GM10847 (cell line): ENCODE measurements around the gene KNDC1.

Experiments used
- POLR2A ChIP-seq: IDR thresholded peaks from 2 replicates; pipeline ENCODE4 v1.6.1; 2011; ENCODE audit not compliant: insufficient read length; ENCODE audit errors: extremely low read depth

The KNDC1 gene

DNA sequence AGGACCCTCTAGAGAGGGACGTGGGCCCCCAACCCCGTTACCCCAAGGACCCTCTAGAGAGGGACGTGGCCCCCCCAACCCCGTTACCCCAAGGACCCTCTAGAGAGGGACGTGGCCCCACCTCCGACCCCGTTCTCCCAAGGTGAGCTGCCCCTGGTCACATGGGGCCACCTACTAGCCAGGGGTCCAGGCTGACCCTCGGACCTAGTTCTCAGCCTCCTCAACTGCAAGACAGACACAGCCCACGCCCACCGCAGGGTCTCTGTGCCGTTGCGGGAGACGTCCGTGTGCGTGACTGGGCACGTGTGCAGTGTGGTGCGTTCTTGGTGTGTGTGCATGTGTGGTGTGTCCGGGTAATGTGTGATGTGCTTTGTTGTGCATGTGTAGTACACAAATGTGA lies 48.4 kb downstream of the KNDC1 start:
- no peak for TF ChIP-seq POLR2A

GRCh38 chr10:133209117-133209516 lies 49.1 kb downstream of the KNDC1 start:
- TF ChIP-seq POLR2A, result no peak

DNA sequence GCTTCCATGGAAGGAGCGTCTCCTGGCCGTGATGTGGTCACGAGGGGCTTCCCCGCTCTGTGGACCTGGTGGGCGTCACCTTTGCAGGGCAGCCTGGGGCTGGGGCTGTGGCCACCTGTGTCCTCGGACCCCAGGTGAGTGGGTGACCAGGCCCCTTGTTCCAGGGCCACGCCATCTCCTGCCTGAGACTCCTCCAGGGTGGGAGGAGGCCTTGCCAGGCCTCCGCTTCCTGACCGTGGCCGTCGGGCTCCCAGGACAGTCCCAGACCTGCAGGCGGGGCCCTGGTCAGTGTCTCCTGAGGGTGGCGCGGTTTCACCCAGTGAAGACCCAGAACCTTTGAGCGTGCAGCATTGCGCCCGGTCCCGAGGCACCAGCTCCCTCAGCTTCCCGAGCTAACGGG lies 49.6 kb downstream of the KNDC1 start:
- TF ChIP-seq POLR2A, result no peak

GRCh38 chr10:133210398-133211140 lies 50.5 kb downstream of the KNDC1 start:
- no peak for TF ChIP-seq POLR2A

- no peak for TF ChIP-seq POLR2A
Measured at GRCh38 chr10:133211141-133211830, 51.3 kb downstream of the KNDC1 start.

DNA sequence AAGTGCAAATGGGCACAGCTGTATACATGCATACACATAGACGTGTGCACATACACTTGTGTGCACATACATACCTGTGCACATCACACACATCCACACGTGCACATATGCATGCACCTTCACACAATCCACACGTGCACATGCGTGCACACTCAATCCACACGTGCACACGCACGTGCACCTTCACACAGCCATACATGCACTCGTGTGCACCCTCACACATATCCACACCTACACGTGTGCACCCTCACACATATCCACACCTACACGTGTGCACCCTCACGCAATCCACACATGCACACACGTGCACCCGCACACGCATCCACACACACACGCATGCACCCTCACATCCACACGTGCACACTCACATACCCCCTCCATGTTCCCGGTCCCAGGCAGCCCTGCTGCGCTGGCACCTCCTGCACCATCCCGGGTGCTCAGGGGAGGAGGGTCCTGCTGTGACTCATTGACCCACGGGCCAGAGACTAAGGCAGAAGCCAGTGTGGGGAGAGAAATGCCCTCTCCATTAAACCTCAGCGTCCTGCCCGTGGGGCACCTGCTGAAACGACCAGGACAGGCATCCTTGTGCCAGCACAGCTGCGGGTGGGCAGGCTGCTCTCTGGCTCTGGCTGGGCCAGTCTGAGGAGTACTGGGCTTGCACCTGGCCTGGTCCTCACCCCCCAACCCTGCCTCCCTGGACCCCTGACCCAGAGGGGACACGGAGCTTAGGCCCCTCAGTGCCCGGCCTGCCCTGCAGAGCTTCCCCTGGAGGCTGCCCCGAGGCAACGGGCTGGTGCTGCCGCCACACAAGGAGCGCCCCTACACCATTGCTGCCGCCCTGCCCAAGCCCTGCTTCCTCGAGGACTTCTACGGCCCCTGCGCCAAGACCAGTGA lies 52.2 kb downstream of the KNDC1 start:
- no peak for TF ChIP-seq POLR2A

- no peak for TF ChIP-seq POLR2A
Measured at GRCh38 chr10:133212853-133213494, 53.0 kb downstream of the KNDC1 start.

- TF ChIP-seq POLR2A, result no peak
Measured at GRCh38 chr10:133213641-133214467, 53.8 kb downstream of the KNDC1 start.

GRCh38 chr10:133214468-133215410 lies 54.7 kb downstream of the KNDC1 start:
- no peak for TF ChIP-seq POLR2A

DNA sequence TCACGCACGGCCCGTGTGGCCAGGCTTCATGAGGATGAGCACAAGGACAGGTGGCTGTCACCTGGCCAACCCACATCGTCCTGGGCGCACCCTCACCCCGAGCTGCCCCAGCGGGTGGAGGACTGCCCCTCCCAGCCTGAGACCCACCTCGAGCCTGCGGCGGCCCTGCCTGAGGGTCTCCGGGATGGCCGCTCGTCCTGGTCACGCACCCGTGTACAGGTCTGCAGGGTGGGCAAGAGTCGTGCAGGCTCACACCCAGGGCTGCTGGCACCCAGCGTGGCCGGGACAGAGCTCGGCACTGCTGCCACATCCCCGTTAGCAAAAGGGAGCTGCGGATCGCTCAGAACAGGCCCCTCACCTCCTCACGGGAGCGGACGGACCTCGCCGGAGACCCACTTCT lies 55.6 kb downstream of the KNDC1 start:
- no peak for TF ChIP-seq POLR2A

GRCh38 chr10:133216776-133217175 lies 56.8 kb downstream of the KNDC1 start:
- no peak for TF ChIP-seq POLR2A

GRCh38 chr10:133217800-133218589 lies 58.0 kb downstream of the KNDC1 start:
- no peak for TF ChIP-seq POLR2A

DNA sequence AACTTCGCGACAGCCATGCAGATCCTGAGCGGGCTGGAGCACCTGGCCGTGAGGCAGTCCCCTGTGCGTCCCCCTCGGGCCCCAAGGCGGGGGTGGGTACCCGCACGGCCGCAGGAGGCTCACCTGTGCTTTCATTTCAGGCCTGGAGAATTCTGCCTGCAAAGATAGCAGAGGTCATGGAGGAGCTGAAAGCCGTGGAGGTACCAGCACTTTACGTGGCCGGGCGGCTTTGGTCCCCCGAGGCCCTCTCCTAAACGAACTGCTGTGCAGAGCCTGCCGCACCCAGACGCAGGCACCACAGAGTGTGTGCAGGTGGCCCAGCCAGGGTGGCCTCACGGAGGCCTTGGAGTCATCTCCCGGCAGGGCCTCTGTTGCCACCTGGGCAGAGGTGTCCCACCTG lies 58.9 kb downstream of the KNDC1 start:
- TF ChIP-seq POLR2A, result no peak

DNA sequence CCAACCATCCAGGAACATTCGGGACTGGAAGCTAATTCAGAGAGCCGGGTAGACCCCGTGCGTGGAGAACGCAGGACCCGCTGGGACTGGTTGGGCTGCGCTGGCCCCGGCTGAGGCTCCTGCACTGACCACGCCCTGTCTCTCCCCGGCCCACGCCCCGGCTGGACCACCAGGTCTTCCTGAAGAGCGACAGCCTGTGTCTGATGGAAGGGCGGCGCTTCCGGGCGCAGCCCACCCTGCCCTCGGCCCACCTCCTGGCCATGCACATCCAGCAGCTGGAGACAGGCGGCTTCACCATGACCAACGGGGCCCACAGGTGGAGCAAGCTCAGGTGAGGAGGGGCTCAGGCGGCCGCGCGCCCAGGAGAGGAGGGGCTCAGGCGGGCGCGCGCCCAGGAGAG lies 59.8 kb downstream of the KNDC1 start:
- TF ChIP-seq POLR2A, result no peak
